Stimulated activated CD4-positive, alpha-beta T cell treated with anti-CD3 and anti-CD28 coated beads, Interleukin-4, amount 100 ng/mL, for 1 hour (primary cell): ENCODE measurements around the gene DEFB128.
"Not testable (repeated sequence)": the region's sequence is repeated elsewhere in the genome, so short reads cannot be mapped to it uniquely, and the experiment has no call there.

Source experiments
- DNase-seq: peaks from one replicate; pipeline ENCODE4 v3.0.0-alpha.2; 2020

DEFB128 gene

DNA sequence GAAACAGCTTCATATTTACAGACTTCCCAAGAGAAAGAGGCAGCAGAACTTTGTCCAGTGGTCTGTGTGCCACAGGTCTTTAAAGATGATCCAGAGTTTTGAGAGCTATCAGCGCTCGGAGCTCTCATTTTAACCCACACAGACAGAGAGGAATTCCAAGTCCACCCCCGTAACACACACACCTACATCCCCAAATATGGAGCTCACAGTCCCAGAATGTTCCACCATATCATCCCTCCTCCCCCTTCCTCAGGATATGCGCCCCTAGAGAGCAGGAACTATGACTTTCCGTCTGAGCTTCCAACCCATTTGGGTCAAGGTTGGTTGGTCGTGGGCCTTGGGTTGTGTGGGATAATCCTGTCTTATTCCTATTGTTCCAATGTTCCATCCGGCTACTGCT, at the start of gene DEFB128:
TSS of gene DEFB128 (minus strand) at position 101 of the 400 bp plus-strand sequence. CDS start at position 13, 88 bp downstream.
- DNase-seq: no peak

DNA sequence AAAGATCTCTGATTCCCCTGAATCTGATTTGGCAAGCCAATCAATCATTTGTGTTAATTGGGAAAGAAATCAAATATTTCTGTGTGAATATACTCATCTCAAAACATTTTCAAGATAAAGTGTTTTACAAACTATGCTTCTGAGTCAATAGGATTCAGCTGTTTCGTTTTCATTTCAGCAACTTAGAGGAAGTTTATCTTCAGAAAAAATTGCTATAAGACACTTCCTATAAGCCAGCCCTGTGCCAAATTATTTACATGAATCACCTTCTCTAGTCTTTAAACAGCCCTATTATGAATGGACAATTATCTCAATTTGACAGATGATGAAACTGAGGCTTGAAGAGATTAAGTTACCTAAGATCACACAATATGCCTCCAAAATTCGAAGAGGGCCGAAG, 48.4 kb upstream of the DEFB128 start:
- no peak for DNase-seq

DNA sequence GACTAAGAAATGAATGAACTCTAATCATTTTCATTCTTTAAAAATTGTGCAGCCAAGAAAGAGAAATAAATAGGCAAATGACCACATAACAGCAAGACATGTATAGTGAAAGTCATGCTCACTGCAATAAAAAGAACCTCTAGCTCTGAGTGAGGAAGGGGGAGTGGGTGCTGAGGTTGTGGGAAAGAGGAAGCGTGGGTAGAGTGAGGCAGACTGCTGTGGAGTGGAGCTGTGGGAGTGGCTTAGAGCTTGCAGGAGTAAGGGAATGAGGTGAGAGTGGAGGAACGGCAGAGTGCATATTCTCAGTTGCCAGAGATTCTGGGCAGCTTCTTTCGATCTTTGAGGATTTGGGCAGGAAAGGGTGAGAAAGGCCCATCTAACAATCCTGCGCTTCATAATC, 48.0 kb upstream of the DEFB128 start:
- DNase-seq: peak; percentile 14

- DNase-seq: no peak
These were observed 46.4 kb upstream of the DEFB128 start for GRCh38 chr20:235891-236290.

DNA sequence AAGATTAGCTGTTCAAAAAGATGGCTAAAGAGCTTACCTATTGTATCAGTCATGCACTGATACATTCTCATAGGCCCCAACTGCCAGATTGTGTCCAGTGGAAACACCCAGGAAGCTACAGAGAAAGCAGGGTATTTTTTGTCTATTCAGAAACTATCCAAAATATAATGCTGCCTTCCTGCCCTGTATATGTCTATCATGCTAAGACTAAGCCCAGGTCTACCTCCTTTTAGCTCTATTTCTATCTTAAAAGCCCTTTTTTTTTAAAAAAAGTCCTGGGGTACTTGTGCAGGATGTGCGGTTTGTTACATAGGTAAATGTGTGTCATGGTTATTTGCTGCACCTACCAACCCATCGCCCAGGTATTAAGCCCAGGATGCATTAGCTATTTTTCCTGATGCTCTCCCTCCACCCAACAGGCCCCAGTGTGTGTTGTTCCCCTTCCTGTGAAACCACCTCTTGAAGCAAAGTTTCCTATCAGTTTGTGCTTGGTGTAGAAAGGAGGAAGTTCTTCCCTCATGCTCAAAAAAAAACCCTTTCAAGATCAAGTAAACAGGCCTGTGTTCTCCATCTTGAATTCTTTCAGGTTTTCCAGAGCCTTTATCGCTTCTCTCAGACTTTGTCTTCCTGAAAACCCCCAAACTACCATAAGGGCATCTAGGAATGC, 38.1 kb upstream of the DEFB128 start:
- no peak for DNase-seq

DNA sequence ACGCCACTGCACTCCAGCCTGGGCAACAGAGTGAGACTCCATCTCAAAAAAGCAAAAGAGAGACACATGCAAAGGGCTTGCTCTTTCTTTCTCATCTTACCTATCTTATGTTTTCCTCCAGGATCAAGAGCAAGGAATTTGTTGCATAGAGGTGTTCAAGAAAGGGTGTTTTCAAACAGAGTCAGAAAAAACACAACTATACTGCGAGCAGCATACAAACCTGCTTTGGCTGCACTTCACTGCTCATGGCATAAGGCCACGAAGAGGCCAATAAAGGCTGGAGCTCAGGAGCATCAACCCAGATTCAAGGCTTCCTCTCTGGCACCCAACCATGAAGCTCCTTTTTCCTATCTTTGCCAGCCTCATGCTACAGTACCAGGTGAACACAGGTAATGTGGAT, 37.4 kb upstream of the DEFB128 start, which contains the start of gene DEFB129:
TSS of gene DEFB129 (plus strand) at position 301 of the 400 bp plus-strand sequence. CDS start at position 332, 31 bp downstream.
- no peak for DNase-seq

DNA sequence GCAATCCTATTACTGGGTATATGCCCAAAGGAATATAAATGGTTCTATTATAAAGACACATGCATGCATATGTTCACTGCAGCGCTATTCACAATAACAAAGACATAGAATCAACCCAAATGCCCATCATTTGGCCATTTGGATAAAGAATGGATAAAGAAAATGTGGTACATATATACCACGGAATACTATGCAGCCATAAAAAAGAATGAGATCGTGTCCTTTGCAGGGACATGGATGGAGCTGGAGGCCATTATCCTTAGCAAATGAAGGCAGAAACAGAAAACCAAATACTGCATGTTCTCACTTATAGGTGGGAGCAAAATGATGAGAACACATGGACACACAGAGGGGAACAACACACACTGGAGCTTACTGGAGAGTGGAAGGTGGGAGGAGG, 36.4 kb upstream of the DEFB128 start:
- DNase-seq: not testable (repeated sequence)

DNA sequence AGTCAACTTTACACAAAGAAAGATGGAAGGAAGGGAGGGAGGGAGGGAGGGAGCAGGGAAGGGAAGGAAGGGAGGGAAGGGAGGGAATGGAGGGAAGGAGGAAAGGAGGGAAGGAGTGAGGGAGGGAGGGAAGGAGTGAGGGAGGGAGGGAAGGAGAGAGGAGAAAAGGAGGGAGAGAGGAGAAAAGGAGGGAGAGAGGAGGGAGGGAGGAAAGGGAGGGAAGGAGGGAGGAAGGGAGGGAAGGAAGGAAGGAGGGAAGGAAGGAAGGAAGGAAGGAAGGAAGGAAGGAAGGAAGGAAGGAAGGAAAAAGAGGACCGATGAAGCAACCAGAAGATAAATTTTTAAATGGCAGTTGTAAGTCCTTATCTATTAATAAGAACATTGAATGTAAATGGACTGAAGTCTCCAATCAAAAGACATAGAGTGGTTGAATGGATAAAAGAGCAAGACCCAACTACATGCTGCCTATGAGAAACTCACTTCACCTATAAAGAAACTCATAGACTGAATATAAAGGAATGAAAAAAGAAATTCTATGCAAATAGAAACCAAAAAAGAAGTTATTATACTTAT, 31.8 kb upstream of the DEFB128 start:
- DNase-seq: no peak

DNA sequence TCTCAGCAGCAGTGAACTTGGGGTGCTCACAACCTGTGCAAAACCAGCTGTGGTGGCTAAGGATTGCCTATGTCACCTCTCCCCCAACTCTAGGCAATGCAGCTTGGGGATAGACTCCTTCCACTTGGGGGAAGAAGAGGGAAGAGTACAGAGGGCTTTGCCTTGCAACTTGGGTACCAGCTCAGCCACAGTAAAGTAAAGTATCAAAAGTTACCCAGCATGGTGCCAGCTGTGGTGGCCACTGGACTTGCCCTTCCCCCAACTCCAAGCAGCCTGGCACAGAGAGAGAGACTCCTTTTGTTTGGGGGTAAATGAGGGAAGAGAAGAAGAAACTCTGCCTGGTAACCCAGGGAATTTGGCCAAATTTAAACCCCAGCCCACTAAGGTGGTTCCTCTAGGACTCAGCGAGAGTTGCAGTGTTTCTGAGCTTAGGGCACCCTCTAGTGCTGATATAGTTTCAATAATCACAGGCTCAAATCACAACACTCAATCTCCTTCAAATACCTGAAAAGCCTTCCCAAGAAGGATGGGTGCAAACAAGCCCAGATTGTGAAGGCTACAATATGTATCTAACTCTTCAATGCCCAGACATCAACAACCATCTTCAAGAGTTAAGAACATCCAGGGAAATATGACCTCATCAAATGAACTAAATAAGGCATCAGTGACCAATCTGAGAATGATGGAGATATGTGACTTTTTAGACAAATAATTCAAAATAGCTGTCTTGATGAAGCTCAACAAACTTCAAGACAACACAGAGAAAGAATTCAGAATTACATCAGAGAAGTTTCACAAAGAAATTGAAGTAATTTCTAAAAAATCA, 30.0 kb upstream of the DEFB128 start:
- no peak for DNase-seq

- no peak for DNase-seq
These were observed 27.8 kb upstream of the DEFB128 start for GRCh38 chr20:217266-217665.

GRCh38 chr20:215796-216195, 26.3 kb upstream of the DEFB128 start:
- DNase-seq: no peak

DNA sequence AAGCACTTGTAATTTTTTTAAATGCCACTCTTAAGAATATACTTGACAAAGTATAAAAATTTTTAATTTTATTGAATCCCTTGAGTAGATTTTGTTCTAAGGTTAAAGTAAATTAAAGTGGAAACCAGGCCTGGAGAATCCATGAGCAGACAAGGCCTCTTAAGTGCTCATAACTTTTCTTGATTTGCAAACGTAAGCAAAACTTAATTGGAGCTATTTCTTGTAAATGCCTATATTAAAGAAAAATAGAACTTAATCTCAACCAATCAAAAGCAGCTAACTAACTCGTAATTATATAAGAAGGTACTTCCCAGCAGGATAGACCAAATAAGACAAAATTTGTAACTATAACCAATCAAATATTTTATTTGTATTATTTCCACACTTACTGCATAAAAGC, 24.9 kb upstream of the DEFB128 start:
- DNase-seq: no peak

DNA sequence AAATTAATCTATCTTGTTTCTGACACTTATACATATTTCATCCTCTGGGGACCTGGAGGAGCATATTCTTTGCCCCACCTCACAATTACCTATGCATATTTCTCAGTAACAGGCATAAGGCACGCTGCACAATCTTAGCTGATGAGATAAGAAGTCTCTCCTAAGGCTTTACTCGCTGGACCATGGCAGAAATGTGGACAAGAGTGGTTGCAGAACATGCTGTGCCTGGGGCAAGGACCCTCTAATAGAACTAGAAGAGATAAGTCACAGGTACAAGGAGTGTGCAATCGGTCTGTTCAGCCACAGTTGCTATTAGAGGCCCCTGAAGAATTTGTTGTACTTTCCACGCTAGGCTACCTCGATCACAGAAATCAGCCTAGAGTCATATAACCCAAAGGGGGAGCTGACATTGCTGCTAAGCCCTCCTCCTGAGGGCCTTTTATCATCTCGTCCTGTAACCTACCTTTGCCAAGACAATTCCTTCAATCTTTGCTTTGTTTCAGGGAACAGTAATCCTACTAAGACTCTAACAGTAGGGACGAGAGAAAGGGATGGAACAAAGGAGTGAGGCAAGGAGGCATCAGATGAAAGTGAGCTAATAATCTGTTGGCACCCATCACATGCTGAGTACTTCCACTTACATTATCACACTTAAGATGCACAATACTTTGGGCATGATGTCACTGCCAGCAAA, 21.4 kb upstream of the DEFB128 start:
- no peak for DNase-seq

- DNase-seq: no peak
These were observed 19.5 kb upstream of the DEFB128 start for GRCh38 chr20:208942-209566.

GRCh38 chr20:203630-204029, 14.1 kb upstream of the DEFB128 start:
- not testable (repeated sequence) for DNase-seq

GRCh38 chr20:199996-200395, 10.5 kb upstream of the DEFB128 start:
- no peak for DNase-seq

DNA sequence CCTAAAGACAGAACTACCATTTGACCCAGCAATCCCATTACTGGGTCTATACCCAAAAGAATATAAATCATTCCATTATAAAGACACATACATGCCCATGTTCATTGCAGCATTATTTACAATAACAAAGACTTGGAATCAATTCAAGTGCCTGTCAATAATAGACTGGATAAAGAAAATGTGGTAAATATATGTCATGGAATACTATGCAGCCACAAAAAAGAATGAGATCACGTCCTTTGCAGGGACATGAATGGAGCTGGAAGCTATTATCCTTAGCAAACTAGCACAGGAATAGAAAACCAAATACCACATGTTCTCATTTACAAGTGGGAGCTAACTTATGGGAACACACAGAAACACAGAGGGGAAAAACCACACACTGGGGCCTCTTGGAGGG, 8.7 kb upstream of the DEFB128 start:
- DNase-seq: no peak

DNA sequence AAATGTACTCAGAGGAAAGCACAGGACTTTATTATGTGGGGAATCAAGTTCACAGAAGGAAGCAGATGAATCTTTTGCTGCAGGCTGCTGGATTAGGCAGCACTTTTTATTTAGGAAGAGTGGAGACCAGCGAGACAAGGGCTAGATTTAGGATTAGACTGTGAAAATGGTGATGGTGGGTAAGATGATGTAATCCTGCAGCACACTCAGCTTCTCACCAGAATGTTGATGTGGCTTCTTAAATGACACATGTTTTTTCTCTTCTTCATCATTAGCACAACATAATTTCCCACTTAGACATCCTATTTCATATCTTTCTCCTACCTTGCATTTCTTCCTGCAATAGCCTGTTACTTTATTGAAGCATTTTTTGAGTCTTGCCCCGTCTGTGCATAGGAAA, 1.8 kb downstream of the DEFB128 start:
- DNase-seq: no peak

GRCh38 chr20:184288-184687, 5.2 kb downstream of the DEFB128 start:
- DNase-seq: no peak

GRCh38 chr20:168876-169275, 20.6 kb downstream of the DEFB128 start:
- DNase-seq: no peak

DNA sequence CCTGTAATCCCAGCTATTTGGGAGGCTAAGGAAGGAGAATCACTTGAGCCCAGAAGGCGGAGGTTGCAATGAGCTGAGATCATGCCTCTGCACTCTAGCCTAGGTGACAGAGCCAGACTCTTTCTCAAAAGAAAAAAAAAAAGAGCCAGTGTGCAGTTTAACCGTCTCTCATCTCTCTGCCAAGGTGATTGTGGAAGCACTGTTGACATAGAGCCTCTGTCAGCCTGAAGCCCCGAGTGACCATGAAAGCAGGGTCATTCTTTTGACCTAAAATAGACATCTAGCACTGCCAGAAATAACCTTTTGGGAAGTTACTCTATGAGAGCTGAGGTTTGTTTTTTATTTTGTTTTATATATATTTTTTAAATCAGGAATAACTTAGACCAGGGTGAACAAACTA, 24.9 kb downstream of the DEFB128 start:
- DNase-seq: no peak

- DNase-seq: no peak
These were observed 32.4 kb downstream of the DEFB128 start, which contains the start of gene DEFB127 for GRCh38 chr20:157154-157553. DEFB127 (plus strand) TSS chr20:157454; CDS start chr20:157545, 91 bp downstream.

DNA sequence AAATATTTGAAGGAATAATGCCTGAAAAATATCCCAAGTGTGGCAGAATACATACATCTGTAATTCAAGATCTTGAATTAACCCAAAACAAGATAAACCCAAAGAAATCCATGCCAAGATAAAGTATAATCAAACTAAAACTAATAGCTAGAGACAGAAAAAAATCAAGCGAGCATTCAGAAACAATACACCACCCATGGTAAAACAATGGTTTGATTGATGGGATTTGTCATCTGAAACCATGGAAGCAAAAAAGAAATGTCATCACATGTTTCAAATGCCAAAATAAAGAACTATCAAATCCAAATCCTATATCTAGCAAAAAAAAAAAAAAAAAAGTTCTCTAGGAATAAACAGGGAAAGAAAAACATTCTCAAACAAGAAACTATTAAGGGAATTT, 37.4 kb downstream of the DEFB128 start:
- no peak for DNase-seq
